Measurements from ENCODE around the gene SIRT6. TPM values are rescaled to one million over a fixed set of nuclear protein-coding genes. Genes with fewer than 3 reads are reported as not detected.

SIRT6 gene
- total and polyA plus RNA-seq, 10 of the 15 experiments (the other 5 are each of a cell fraction or from before 2014, with no cell fraction given) = 1.3 to 49.6 (median 24.2) TPM

GRCh38 chr19:4210166-4210731 lies 27.9 kb upstream of the SIRT6 start (continued):
- TF ChIP-seq CEBPZ (IDR thresholded peaks at IDR 0.05; ENCODE audit: low read depth, low read length) (no peak), SMARCA5 (IDR thresholded peaks at IDR 0.05) (no peak), KLF5 (IDR thresholded peaks at IDR 0.05; ENCODE audit: partially characterized antibody) (no peak), BCLAF1 (IDR thresholded peaks at IDR 0.05) (no peak), PML (IDR thresholded peaks at IDR 0.05; ENCODE audit: low read length) (no peak), NR2F1 (conservative IDR thresholded peaks at IDR 0.05) (no peak), TCF12 (IDR thresholded peaks at IDR 0.05; ENCODE audit: low read depth, low read length) (no peak)
